ENCODE measurements around the gene SLC25A48. TPM values are rescaled to one million over a fixed set of nuclear protein-coding genes. Genes with fewer than 3 reads are reported as not detected.

Gene SLC25A48
- total RNA-seq, 1 donor from 2014 or later = 0.34 TPM

DNA sequence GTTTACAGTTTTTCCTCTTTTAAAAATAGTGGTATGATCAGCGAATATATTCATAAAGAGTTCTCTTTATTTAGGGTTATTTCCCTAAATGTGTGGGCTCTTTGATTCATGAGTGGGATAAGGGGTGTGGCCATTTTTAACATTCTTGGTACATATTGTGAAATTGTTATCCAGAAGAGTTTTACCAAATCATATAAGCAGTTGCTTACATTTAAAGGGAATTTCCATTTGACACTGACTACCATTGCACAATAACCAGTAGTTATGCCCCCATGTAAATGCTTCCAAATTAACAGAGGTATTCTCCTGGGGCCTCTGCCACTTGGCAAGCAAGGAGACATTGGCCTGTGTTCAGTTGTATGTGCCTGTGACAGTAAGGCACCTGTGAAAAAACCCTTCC, 27.2 kb downstream of the SLC25A48 start:
- no peak overlapping the region for H3K27ac Mint-ChIP-seq
- no peaks in the 10 kb centered on the region for H3K9me3 Mint-ChIP-seq (ENCODE audit: low read depth)
- H3K4me1 Mint-ChIP-seq (ENCODE audit: low read depth) = no peaks in the 10 kb centered on the region
- no peak for DNase-seq (ENCODE audit: low spot score, unreplicated experiment)
- peaks cover 7% of the 10 kb centered on the region for H3K27me3 Mint-ChIP-seq
- H3K36me3 Mint-ChIP-seq (ENCODE audit: insufficient read depth) = no peaks in the 10 kb centered on the region
- no peak overlapping the region for H3K4me3 Mint-ChIP-seq (ENCODE audit: low read depth)
- TF ChIP-seq, protein P1, sequence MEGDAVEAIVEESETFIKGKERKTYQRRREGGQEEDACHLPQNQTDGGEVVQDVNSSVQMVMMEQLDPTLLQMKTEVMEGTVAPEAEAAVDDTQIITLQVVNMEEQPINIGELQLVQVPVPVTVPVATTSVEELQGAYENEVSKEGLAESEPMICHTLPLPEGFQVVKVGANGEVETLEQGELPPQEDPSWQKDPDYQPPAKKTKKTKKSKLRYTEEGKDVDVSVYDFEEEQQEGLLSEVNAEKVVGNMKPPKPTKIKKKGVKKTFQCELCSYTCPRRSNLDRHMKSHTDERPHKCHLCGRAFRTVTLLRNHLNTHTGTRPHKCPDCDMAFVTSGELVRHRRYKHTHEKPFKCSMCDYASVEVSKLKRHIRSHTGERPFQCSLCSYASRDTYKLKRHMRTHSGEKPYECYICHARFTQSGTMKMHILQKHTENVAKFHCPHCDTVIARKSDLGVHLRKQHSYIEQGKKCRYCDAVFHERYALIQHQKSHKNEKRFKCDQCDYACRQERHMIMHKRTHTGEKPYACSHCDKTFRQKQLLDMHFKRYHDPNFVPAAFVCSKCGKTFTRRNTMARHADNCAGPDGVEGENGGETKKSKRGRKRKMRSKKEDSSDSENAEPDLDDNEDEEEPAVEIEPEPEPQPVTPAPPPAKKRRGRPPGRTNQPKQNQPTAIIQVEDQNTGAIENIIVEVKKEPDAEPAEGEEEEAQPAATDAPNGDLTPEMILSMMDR (IDR thresholded peaks at IDR 0.05; ENCODE audit: unreplicated experiment) = no peak

- no peak overlapping the region for H3K27ac Mint-ChIP-seq
These were observed 27.6 kb downstream of the SLC25A48 start for GRCh38 chr5:135862086-135862485.

GRCh38 chr5:135862744-135863143, 28.3 kb downstream of the SLC25A48 start:
- DNase-seq (ENCODE audit: low spot score, unreplicated experiment) = no peak
- Mint-ChIP-seq H3K27me3 (peaks cover 7% of the 10 kb centered on the region), H3K4me3 (ENCODE audit: low read depth) (no peak overlapping the region), H3K36me3 (ENCODE audit: insufficient read depth) (no peaks in the 10 kb centered on the region), H3K27ac (no peak overlapping the region), H3K4me1 (ENCODE audit: low read depth) (no peaks in the 10 kb centered on the region), H3K9me3 (ENCODE audit: low read depth) (no peaks in the 10 kb centered on the region)
- TF ChIP-seq, protein P1 (IDR thresholded peaks at IDR 0.05; ENCODE audit: unreplicated experiment) = no peak

More at GRCh38 chr5:135862086-135862485, 27.6 kb downstream of the SLC25A48 start:
- H3K9me3 Mint-ChIP-seq (ENCODE audit: low read depth) = no peaks in the 10 kb centered on the region
- no peaks in the 10 kb centered on the region for H3K4me1 Mint-ChIP-seq (ENCODE audit: low read depth)
- DNase-seq (ENCODE audit: low spot score, unreplicated experiment) = no peak
- H3K36me3 Mint-ChIP-seq (ENCODE audit: insufficient read depth) = no peaks in the 10 kb centered on the region
- H3K27me3 Mint-ChIP-seq = peaks cover 7% of the 10 kb centered on the region
- no peak overlapping the region for H3K4me3 Mint-ChIP-seq (ENCODE audit: low read depth)
- TF ChIP-seq, protein P1 (IDR thresholded peaks at IDR 0.05; ENCODE audit: unreplicated experiment) = no peak

GRCh38 chr5:135864503-135865435, 30.3 kb downstream of the SLC25A48 start:
- no peaks in the 10 kb centered on the region for H3K4me1 Mint-ChIP-seq (ENCODE audit: low read depth)
- TF ChIP-seq, protein P1 (IDR thresholded peaks at IDR 0.05; ENCODE audit: unreplicated experiment) = no peak
- no peak overlapping the region for H3K4me3 Mint-ChIP-seq (ENCODE audit: low read depth)
- no peaks in the 10 kb centered on the region for H3K36me3 Mint-ChIP-seq (ENCODE audit: insufficient read depth)
- no peak for DNase-seq (ENCODE audit: low spot score, unreplicated experiment)
- peaks cover 7% of the 10 kb centered on the region for H3K27me3 Mint-ChIP-seq
- H3K27ac Mint-ChIP-seq = no peak overlapping the region
- no peaks in the 10 kb centered on the region for H3K9me3 Mint-ChIP-seq (ENCODE audit: low read depth)

DNA sequence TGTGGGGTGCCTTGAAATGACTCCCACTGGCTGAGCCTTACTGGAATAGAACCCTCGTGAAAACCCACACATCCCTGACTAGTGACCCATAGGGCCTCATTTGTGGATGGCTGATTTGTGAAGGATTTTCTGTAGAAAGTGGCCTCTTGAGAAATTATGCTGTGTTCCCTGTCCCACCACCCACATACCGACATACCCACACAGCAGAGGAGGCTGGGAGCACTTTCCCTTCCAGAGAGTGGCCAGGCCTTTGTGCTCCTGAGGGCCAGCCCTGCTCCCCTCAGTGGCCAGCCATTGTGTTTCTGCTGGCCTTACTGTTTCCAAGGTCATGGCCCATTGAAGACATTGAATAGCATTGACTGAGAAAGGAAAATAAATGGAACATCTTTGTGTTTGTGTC, 31.6 kb downstream of the SLC25A48 start:
- no peak for DNase-seq (ENCODE audit: low spot score, unreplicated experiment)
- TF ChIP-seq, protein P1 (IDR thresholded peaks at IDR 0.05; ENCODE audit: unreplicated experiment) = no peak
- no peak overlapping the region for H3K27ac Mint-ChIP-seq
- no peak overlapping the region for H3K4me3 Mint-ChIP-seq (ENCODE audit: low read depth)
- peaks cover 7% of the 10 kb centered on the region for H3K27me3 Mint-ChIP-seq
- no peaks in the 10 kb centered on the region for H3K4me1 Mint-ChIP-seq (ENCODE audit: low read depth)
- no peaks in the 10 kb centered on the region for H3K9me3 Mint-ChIP-seq (ENCODE audit: low read depth)
- no peaks in the 10 kb centered on the region for H3K36me3 Mint-ChIP-seq (ENCODE audit: insufficient read depth)
